Measurements from ENCODE around the gene ENGASE. TPM values are rescaled to one million over a fixed set of nuclear protein-coding genes. Genes with fewer than 3 reads are reported as not detected.

Gene ENGASE
- total and polyA plus RNA-seq, 2 donors (not counting 1 experiment from before 2014, with no cell fraction given): 3.6 to 14.9 TPM

GRCh38 chr17:79039886-79040285, 34.7 kb upstream of the ENGASE start:
- Histone ChIP-seq H3K79me2 (ENCODE audit: control insufficient read depth, insufficient read depth, low read length) (no peaks in the 10 kb centered on the region), H3K9ac (ENCODE audit: insufficient read depth, low read length) (no peak overlapping the region), H4K20me1 (ENCODE audit: control insufficient read depth, extremely low read depth, insufficient read depth, low read length) (no peaks in the 10 kb centered on the region), H2AFZ (ENCODE audit: low read length) (no peak overlapping the region), H3K27ac (ENCODE audit: insufficient read depth, low read length) (no peak overlapping the region), H3K4me1 (ENCODE audit: control insufficient read depth, extremely low read depth, insufficient read depth, low read length) (peaks cover 17% of the 10 kb centered on the region), H3K27me3 (ENCODE audit: control insufficient read depth, insufficient read depth, low read length) (no peaks in the 10 kb centered on the region), H3K36me3 (ENCODE audit: control insufficient read depth, insufficient read depth, low read length) (no peaks in the 10 kb centered on the region), H3K9me3 (ENCODE audit: control insufficient read depth, insufficient read depth, low read depth, low read length) (no peaks in the 10 kb centered on the region), H3K4me2 (ENCODE audit: extremely low read depth, insufficient read depth, low read length) (no peak overlapping the region), H3K4me3 (replicated peaks in 1 of 4; ENCODE audit: control extremely low read depth in 1 of 4, insufficient read depth in 1 of 4, low read depth in 3 of 4, low read length in 4 of 4) (no peak overlapping the region)
- TF ChIP-seq EZH2 (IDR thresholded peaks at IDR 0.05; ENCODE audit: low read length, missing control alignments) (no peak), CTCF (conservative IDR thresholded peaks at IDR 0.05 in 1 of 2, IDR thresholded peaks at IDR 0.05 in 1 of 2; ENCODE audit: low read depth in 1 of 2, low read length in 2 of 2) (no peak)
- DNase-seq (ENCODE audit: low read depth in 2 of 2): no peak

GRCh38 chr17:79041041-79041570, 33.5 kb upstream of the ENGASE start:
- H3K27me3 ChIP-seq (ENCODE audit: control insufficient read depth, insufficient read depth, low read length): no peaks in the 10 kb centered on the region
- TF ChIP-seq CTCF (conservative IDR thresholded peaks at IDR 0.05 in 1 of 2, IDR thresholded peaks at IDR 0.05 in 1 of 2; ENCODE audit: low read depth in 1 of 2, low read length in 2 of 2): no peak
- TF ChIP-seq EZH2 (IDR thresholded peaks at IDR 0.05; ENCODE audit: low read length, missing control alignments): no peak
- no peaks in the 10 kb centered on the region for H3K36me3 ChIP-seq (ENCODE audit: control insufficient read depth, insufficient read depth, low read length)
- H3K9me3 ChIP-seq (ENCODE audit: control insufficient read depth, insufficient read depth, low read depth, low read length): no peaks in the 10 kb centered on the region
- H3K4me2 ChIP-seq (ENCODE audit: extremely low read depth, insufficient read depth, low read length): no peak overlapping the region
- H3K27ac ChIP-seq (ENCODE audit: insufficient read depth, low read length): no peak overlapping the region
- H3K4me3 ChIP-seq (replicated peaks in 1 of 4; ENCODE audit: control extremely low read depth in 1 of 4, insufficient read depth in 1 of 4, low read depth in 3 of 4, low read length in 4 of 4): no peak overlapping the region
- peaks cover 13% of the 10 kb centered on the region for H3K4me1 ChIP-seq (ENCODE audit: control insufficient read depth, extremely low read depth, insufficient read depth, low read length)
- no peaks in the 10 kb centered on the region for H3K79me2 ChIP-seq (ENCODE audit: control insufficient read depth, insufficient read depth, low read length)
- no peak overlapping the region for H3K9ac ChIP-seq (ENCODE audit: insufficient read depth, low read length)
- no peak overlapping the region for H2AFZ ChIP-seq (ENCODE audit: low read length)
- no peaks in the 10 kb centered on the region for H4K20me1 ChIP-seq (ENCODE audit: control insufficient read depth, extremely low read depth, insufficient read depth, low read length)
- DNase-seq (ENCODE audit: low read depth in 2 of 2): no peak

GRCh38 chr17:79041723-79042420, 32.8 kb upstream of the ENGASE start:
- no peak overlapping the region for H3K4me2 ChIP-seq (ENCODE audit: extremely low read depth, insufficient read depth, low read length)
- peaks cover 9% of the 10 kb centered on the region for H3K4me1 ChIP-seq (ENCODE audit: control insufficient read depth, extremely low read depth, insufficient read depth, low read length)
- H3K9me3 ChIP-seq (ENCODE audit: control insufficient read depth, insufficient read depth, low read depth, low read length): no peaks in the 10 kb centered on the region
- H3K9ac ChIP-seq (ENCODE audit: insufficient read depth, low read length): no peak overlapping the region
- no peaks in the 10 kb centered on the region for H4K20me1 ChIP-seq (ENCODE audit: control insufficient read depth, extremely low read depth, insufficient read depth, low read length)
- no peak overlapping the region for H3K27ac ChIP-seq (ENCODE audit: insufficient read depth, low read length)
- no peak overlapping the region for H2AFZ ChIP-seq (ENCODE audit: low read length)
- no peaks in the 10 kb centered on the region for H3K27me3 ChIP-seq (ENCODE audit: control insufficient read depth, insufficient read depth, low read length)
- no peak for DNase-seq (ENCODE audit: low read depth in 2 of 2)
- no peak for TF ChIP-seq EZH2 (IDR thresholded peaks at IDR 0.05; ENCODE audit: low read length, missing control alignments)
- H3K4me3 ChIP-seq (replicated peaks in 1 of 4; ENCODE audit: control extremely low read depth in 1 of 4, insufficient read depth in 1 of 4, low read depth in 3 of 4, low read length in 4 of 4): no peak overlapping the region
- no peaks in the 10 kb centered on the region for H3K36me3 ChIP-seq (ENCODE audit: control insufficient read depth, insufficient read depth, low read length)
- no peaks in the 10 kb centered on the region for H3K79me2 ChIP-seq (ENCODE audit: control insufficient read depth, insufficient read depth, low read length)
